Bronchus fibroblast of lung (primary cell): ENCODE results near the gene DCAF11. TPM values are rescaled to one million over a fixed set of nuclear protein-coding genes. Genes with fewer than 3 reads are reported as not detected.

Source experiments
- total RNA-seq: library from RNA; depleted of rRNA; stranded (reverse); fragments of >200 nt; gene quantifications from 2 replicates; pipeline ENCODE4 v1.2.3, GENCODE V29; 2015

The DCAF11 gene
- 42.2 and 43.7 TPM in 2 replicates for total RNA-seq

GRCh38 chr14:24114532-24115421 lies at the start of gene DCAF11, which contains the start of gene NRL:
TSS of gene DCAF11 (plus strand) at chr14:24114777. CDS start at chr14:24115595, 818 bp downstream.
TSS of gene NRL (minus strand) at chr14:24114949. CDS start at chr14:24082848, 32,101 bp downstream.

GRCh38 chr14:24071144-24071697 lies 43.4 kb upstream of the DCAF11 start, which contains the start of gene CPNE6:
TSS of gene CPNE6 (plus strand) at chr14:24071562. CDS start at chr14:24072937, 1,375 bp downstream.

DNA sequence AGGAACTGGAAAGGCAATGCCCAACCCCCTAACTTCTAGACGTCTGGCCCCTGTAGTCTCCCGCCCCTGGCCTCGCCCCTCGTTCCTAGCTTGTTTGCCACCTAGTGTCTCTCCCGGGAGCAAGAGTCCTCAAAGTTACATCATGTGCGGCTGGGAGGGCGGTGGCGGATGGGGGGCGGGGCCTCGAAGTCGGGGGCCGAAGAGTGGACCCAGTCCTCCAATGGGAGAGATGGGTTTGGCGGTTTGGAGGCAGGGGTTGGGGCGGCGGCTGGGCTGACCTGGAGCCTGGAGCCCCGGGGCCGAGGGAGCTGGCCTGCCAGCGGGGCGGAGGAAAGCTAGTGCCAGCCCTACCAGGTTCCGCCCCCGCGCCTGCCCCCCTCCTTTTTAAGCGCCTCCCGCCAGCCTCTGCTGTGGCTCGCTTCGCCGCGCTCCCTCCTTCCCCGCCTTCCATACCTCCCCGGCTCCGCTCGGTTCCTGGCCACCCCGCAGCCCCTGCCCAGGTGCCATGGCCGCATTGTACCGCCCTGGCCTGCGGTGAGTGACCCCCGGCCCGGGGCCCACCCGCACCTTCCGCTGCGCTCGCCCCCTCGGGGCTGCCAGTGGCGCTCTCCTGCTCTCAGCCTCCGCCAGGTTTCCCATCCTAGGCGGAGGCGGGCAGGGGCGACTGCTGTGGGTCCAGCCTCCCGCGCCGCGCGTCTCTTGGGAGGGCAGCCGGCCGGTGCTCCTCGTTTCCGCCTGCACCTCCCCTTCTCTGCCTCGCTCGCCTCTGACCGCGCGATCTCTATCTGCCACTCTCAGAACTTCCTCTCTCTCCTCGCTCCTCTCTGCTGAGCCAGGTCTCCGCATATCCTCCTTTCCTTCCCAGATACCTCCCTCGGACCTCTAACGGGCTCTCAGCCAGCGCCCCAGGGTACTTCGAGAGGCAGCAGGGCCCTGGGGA lies 20.4 kb upstream of the DCAF11 start, which contains the start of gene PCK2:
PCK2 (plus strand) TSS at position 411 of the 940 bp plus-strand sequence; CDS start at position 506, 95 bp downstream.

GRCh38 chr14:24130380-24130716 lies 15.8 kb downstream of the DCAF11 start, which contains the start of gene FITM1:
TSS of gene FITM1 (plus strand) at chr14:24130659. CDS start at chr14:24131564, 905 bp downstream.

GRCh38 chr14:24135834-24136683 lies 21.5 kb downstream of the DCAF11 start, which contains the start of gene PSME1:
TSS of gene PSME1 (plus strand) at chr14:24136194. CDS start at chr14:24136263, 69 bp downstream.

DNA sequence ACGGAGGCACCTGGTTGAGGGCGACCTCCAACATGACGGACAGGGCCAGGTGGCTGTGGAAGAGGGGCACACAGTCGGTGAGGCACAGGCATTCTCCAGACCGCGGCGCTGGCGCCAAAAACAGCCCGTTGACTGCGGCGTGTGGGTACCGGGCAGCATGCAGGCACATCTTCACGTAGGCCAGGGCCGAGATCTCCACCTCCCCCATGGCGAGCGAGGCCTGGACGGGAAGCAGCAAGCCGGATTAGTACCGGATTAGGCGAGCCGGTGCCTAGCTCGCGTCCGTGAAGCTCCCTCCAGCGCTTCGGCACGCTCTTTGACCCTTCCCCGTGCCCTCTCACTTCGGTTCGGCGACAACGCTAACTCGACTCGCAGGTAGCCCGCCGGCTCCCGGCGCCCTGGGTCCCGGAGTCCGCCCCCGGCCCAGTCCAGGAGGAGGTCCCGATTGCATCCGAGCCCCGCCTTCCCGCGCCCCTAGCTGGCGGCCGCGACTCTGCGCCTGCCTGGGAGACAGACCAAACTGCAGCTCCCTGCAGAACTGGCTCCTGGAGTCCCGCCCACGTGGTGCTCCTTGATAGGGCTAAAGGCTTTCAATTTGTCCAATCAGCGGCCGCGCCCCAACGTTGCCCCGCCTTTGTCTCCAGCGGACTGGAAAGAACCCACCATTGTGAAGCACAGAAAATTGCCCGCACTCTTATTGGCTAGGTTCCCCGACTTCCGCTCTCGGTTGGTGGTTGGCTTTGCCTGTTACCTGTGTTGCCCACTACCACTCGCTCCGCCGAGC lies 26.7 kb downstream of the DCAF11 start, which contains the start of gene EMC9:
EMC9 (minus strand) TSS at position 495 of the 784 bp plus-strand sequence; CDS start at position 208, 287 bp downstream.

DNA sequence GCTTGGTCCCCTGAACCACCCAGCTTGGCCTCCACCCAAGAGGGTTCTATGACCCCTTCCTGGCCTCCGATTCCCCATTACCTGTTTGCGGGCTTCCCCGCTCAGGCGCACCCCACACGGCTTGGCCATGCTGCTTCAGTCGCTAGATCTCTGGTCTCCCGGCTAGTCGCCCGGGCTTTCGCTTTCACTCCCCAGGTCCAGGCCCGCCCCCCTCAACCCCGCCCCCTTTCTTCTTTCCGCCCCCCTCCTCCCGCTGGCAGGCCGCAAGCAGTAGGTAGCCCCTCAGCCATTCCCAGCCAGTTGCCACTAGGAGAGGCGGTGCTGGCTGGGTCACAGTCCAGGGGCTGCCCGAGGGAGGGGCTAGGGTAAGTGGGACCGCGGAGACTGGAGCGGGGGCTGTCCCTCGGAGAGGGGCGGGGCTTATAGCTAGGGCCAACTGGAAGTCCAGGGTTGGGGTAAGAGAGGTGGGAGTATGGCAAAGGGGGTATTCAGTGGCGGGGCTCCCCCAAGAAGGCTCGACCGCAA lies 31.9 kb downstream of the DCAF11 start, which contains the start of gene PSME2:
PSME2 (minus strand) TSS at position 158 of the 525 bp plus-strand sequence; CDS start at position 129, 29 bp downstream.

DNA sequence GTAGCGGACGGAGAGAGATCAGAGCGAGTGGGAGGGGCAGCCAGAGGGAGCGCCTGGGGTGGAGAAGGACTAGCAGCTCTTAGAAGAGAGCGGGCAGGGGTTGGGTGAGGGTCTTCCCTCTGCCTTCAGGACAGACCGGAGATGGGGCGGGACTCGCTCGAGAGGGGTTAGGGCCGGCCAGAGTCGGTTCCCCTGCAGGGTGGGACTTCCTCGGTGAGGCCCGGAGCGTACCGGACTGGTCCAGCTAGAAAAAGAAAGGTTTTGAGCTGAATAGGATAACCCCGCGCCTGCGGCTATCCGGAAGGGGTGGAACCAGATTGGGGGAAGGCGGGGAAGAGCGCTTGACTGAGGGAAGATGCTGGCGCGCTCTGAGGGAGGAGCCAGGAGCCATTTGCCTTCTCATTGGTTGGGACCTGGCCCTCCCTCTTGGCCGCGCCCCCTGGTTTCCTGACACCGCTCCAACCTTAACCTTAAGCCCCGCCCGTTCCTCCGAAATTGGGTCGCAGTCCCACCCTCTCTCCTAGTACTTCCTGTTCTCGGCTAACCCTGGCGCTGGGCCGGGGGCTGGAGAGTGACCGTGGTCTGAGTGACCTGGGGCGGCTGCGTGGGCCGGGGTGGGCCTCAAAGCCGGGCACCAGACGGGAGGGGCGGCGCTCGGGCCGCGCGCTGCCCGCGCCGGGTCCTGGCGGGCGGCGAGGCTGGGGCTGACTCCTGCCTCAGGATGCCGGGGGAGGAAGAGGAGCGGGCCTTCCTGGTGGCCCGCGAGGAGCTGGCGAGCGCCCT lies 32.6 kb downstream of the DCAF11 start, which contains the start of gene RNF31:
RNF31 (plus strand) TSS at position 521 of the 783 bp plus-strand sequence; CDS start at position 722, 201 bp downstream.

GRCh38 chr14:24160850-24161804 lies 46.5 kb downstream of the DCAF11 start, which contains the start of gene IRF9:
TSS of gene IRF9 (plus strand) at chr14:24161265. CDS start at chr14:24162145, 880 bp downstream.

GRCh38 chr14:24171422-24172260 lies 57.1 kb downstream of the DCAF11 start, which contains the start of gene REC8:
TSS of gene REC8 (plus strand) at chr14:24172080. CDS start at chr14:24172553, 473 bp downstream.

Other genes with a start within 250 kb of the DCAF11 start
- 52.9 and 53.3 TPM in 2 replicates for gene DHRS4, start 161.0 kb upstream of the DCAF11 start, total RNA-seq
- gene DHRS4L2, start 125.8 kb upstream of the DCAF11 start, total RNA-seq, result 14.3 and 17.1 TPM in 2 replicates
- under 0.01 TPM in 2 replicates for gene CARMIL3, start 62.8 kb upstream of the DCAF11 start, total RNA-seq
- not detected in 2 replicates for gene CPNE6, start 43.2 kb upstream of the DCAF11 start, total RNA-seq
- 63.3 and 65.6 TPM in 2 replicates for gene PCK2, start 20.5 kb upstream of the DCAF11 start, total RNA-seq
- gene NRL, start 172 bp downstream of the DCAF11 start, total RNA-seq, result 0.59 and 2.9 TPM in 2 replicates
- gene FITM1, start 15.9 kb downstream of the DCAF11 start, total RNA-seq, result not detected in 2 replicates
- gene PSME1, start 21.4 kb downstream of the DCAF11 start, total RNA-seq, result 128 and 137 TPM in 2 replicates
- 31.4 and 38.4 TPM in 2 replicates for gene EMC9, start 26.8 kb downstream of the DCAF11 start, total RNA-seq
- 70.1 and 79.7 TPM in 2 replicates for gene PSME2, start 31.8 kb downstream of the DCAF11 start, total RNA-seq
- gene RNF31, start 32.7 kb downstream of the DCAF11 start, total RNA-seq, result 49.9 and 53.7 TPM in 2 replicates
- gene IRF9, start 46.5 kb downstream of the DCAF11 start, total RNA-seq, result 36.3 and 39.8 TPM in 2 replicates
- gene REC8, start 57.3 kb downstream of the DCAF11 start, total RNA-seq, result 54.3 and 64.6 TPM in 2 replicates
- 56.5 and 58.6 TPM in 2 replicates for gene IPO4, start 74.0 kb downstream of the DCAF11 start, total RNA-seq
- gene TM9SF1, start 80.7 kb downstream of the DCAF11 start, total RNA-seq, result 58.4 and 59.5 TPM in 2 replicates
- 0.17 TPM in 1 of 2 replicates, not detected in the other for gene TSSK4, start 90.9 kb downstream of the DCAF11 start, total RNA-seq
- gene CHMP4A, start 98.7 kb downstream of the DCAF11 start, total RNA-seq, result 32.4 and 48.6 TPM in 2 replicates
- gene MDP1, start 101.3 kb downstream of the DCAF11 start, total RNA-seq, result 18.2 and 19.6 TPM in 2 replicates
- 234 and 246 TPM in 2 replicates for gene NEDD8, start 117.6 kb downstream of the DCAF11 start, total RNA-seq
- 53.1 and 54.3 TPM in 2 replicates for gene GMPR2, start 118.2 kb downstream of the DCAF11 start, total RNA-seq
- gene TINF2, start 127.8 kb downstream of the DCAF11 start, total RNA-seq, result 52.6 and 56.7 TPM in 2 replicates
- 0.45 and 1.2 TPM in 2 replicates for gene TGM1, start 148.4 kb downstream of the DCAF11 start, total RNA-seq
- gene RABGGTA, start 156.8 kb downstream of the DCAF11 start, total RNA-seq, result 32.1 and 33.9 TPM in 2 replicates
- 27.4 and 28.2 TPM in 2 replicates for gene DHRS1, start 185.0 kb downstream of the DCAF11 start, total RNA-seq
- gene NOP9, start 185.1 kb downstream of the DCAF11 start, total RNA-seq, result 17.2 and 18.5 TPM in 2 replicates
- 1.3 and 1.8 TPM in 2 replicates for gene CIDEB, start 193.2 kb downstream of the DCAF11 start, total RNA-seq
- gene LTB4R2, start 195.4 kb downstream of the DCAF11 start, total RNA-seq, result 1.0 and 3.0 TPM in 2 replicates
- 0.84 and 1.0 TPM in 2 replicates for gene LTB4R, start 196.7 kb downstream of the DCAF11 start, total RNA-seq
- gene ADCY4, start 220.3 kb downstream of the DCAF11 start, total RNA-seq, result 0.15 and 0.17 TPM in 2 replicates
- gene RIPK3, start 225.2 kb downstream of the DCAF11 start, total RNA-seq, result 0.45 and 0.84 TPM in 2 replicates